Skin of body (tissue), 2 donors: Measurements from ENCODE around the gene ZNF484. TPM values are rescaled to one million over a fixed set of nuclear protein-coding genes. Genes with fewer than 3 reads are reported as not detected.
"Not testable (repeated sequence)": the region's sequence is repeated elsewhere in the genome, so short reads cannot be mapped to it uniquely, and the experiment has no call there.

Experiments
- DNase-seq: peaks from one replicate; lab custom pipeline; 2025; lab: John Stamatoyannopoulos, UW
- total RNA-seq: library from RNA; depleted of rRNA; stranded (reverse); fragments of >200 nt; gene quantifications from one replicate; pipeline ENCODE4 v1.2.3, GENCODE V29; 2014

The ZNF484 gene
- total RNA-seq, 1 donor from 2014 or later: 13.7 TPM

- DNase-seq: no peak
Observed at GRCh38 chr9:92864152-92864551, 13.7 kb downstream of the ZNF484 start.

GRCh38 chr9:92860867-92861266 is 17.0 kb downstream of the ZNF484 start:
- no peak for DNase-seq

GRCh38 chr9:92857236-92857635 is 20.6 kb downstream of the ZNF484 start:
- DNase-seq: no peak

GRCh38 chr9:92853716-92854115 is 24.1 kb downstream of the ZNF484 start:
- no peak for DNase-seq

- DNase-seq: no peak
Observed at GRCh38 chr9:92850898-92851297, 26.9 kb downstream of the ZNF484 start.

- DNase-seq: not testable (repeated sequence)
Observed at GRCh38 chr9:92848740-92849139, 29.1 kb downstream of the ZNF484 start.

- no peak for DNase-seq
Observed at GRCh38 chr9:92846662-92847145, 31.1 kb downstream of the ZNF484 start.

- DNase-seq: not testable (repeated sequence)
Observed at GRCh38 chr9:92838411-92838810, 39.4 kb downstream of the ZNF484 start.

GRCh38 chr9:92837191-92837590 is 40.6 kb downstream of the ZNF484 start:
- DNase-seq: no peak

- DNase-seq: no peak
Observed at GRCh38 chr9:92829420-92829819, 48.4 kb downstream of the ZNF484 start.

GRCh38 chr9:92825065-92825464 is 52.8 kb downstream of the ZNF484 start:
- not testable (repeated sequence) for DNase-seq

- DNase-seq: no peak
Observed at GRCh38 chr9:92820964-92821363, 56.9 kb downstream of the ZNF484 start.

- not testable (repeated sequence) for DNase-seq
Observed at GRCh38 chr9:92819898-92820297, 57.9 kb downstream of the ZNF484 start.

GRCh38 chr9:92809629-92810326 is 68.1 kb downstream of the ZNF484 start:
- DNase-seq: not testable (repeated sequence)

- peak; percentile 56 for DNase-seq
Observed at GRCh38 chr9:92808726-92809451, 68.9 kb downstream of the ZNF484 start.

- DNase-seq: no peak
Observed at GRCh38 chr9:92807757-92808725, 69.8 kb downstream of the ZNF484 start.

GRCh38 chr9:92807031-92807756 is 70.6 kb downstream of the ZNF484 start:
- DNase-seq: no peak

- DNase-seq: no peak
Observed at GRCh38 chr9:92804727-92805126, 73.1 kb downstream of the ZNF484 start.

- DNase-seq: no peak
Observed at GRCh38 chr9:92798358-92798757, 79.5 kb downstream of the ZNF484 start.

GRCh38 chr9:92796337-92796804 is 81.5 kb downstream of the ZNF484 start:
- DNase-seq: not testable (repeated sequence)
